K562 (cell line): ENCODE measurements around the gene AIFM3. TPM values are rescaled to one million over a fixed set of nuclear protein-coding genes. Genes with fewer than 3 reads are reported as not detected.
A peak's percentile ranks its signal among the peaks of the same experiment; 100 is the strongest.

Source experiments
- ATAC-seq: fragments of 200-7000 bp; cut with Tn5 transposase; 3 replicates; pipeline ENCODE4 v1.9.1; 2020; ENCODE audit warnings: moderate library complexity
- BruUV-seq: library from RNA; stranded (reverse); fragments of 400-500 nt; replicated peaks from 2 replicates; lab custom pipeline; 2021; lab: Mats Ljungman, UMichigan
- CTCF ChIA-PET: fragments of 300-600 bp; formaldehyde crosslinking; extraction: SDS; loops from one replicate; lab custom pipeline; 2021; ENCODE audit warnings: low intra/inter-chr PET ratio; lab: Yijun Ruan, JAX
- POLR2A ChIA-PET: fragments of 300-600, 350-650 bp; sonication (Branson Sonifier 250); formaldehyde crosslinking; extraction: SDS; loops from one replicate; lab custom pipeline; 2021; ENCODE audit warnings: antibody characterized with exemption, inconsistent platforms; lab: Yijun Ruan, JAX
- DNase-seq, 4 experiments: peaks; one replicate each; pipeline versions ENCODE4 v3.0.0 to v3.0.0-alpha.2; 2011 to 2018; ENCODE audit warnings: low spot score in 3 of 4, mixed read lengths in 3 of 4; ENCODE audit errors: extremely low read depth in 1 of 4
- FAIRE-seq: peaks from 2 replicates; lab custom pipeline; 2011; peaks lifted over from hg19 to GRCh38; lab: Jason Lieb, UNC
- H2AFZ ChIP-seq: 2 replicates; pipeline ENCODE4 v1.6.0; 2011; ENCODE audit warnings: low read depth, low read length, control low read depth, inconsistent platforms
- H3K27ac ChIP-seq: fragments of 200-600 bp; 3 replicates; pipeline ENCODE4 v1.8.0; 2011; ENCODE audit warnings: low read depth, mild to moderate bottlenecking, control low read depth, inconsistent platforms, low read length, moderate library complexity, mixed read lengths; ENCODE audit errors: extremely low read depth
- H3K27me3 ChIP-seq, 2 experiments: fragments of 300-600 bp in 1 of 2; 2 replicates in 1 of 2; 3 replicates in 1 of 2; pipeline versions ENCODE4 v1.6.0 to v1.8.0; 2011; ENCODE audit warnings: inconsistent platforms in 2 of 2, low read length in 2 of 2, mild to moderate bottlenecking in 1 of 2, mixed read lengths in 1 of 2, moderate library complexity in 1 of 2; ENCODE audit not compliant: control insufficient read depth in 2 of 2, insufficient read depth in 2 of 2
- H3K36me3 ChIP-seq: fragments of 300-600 bp; 3 replicates; pipeline ENCODE4 v1.8.0; 2011; ENCODE audit warnings: mild to moderate bottlenecking, low read length, inconsistent platforms; ENCODE audit not compliant: control insufficient read depth, insufficient read depth
- H3K4me1 ChIP-seq, 2 experiments: fragments of 200-600 bp in 1 of 2; replicated peaks in 1 of 2; 2 replicates in 1 of 2; 3 replicates in 1 of 2; pipeline versions ENCODE4 v1.5.1 to v1.8.0; 2011; ENCODE audit warnings: inconsistent platforms in 2 of 2, low read length in 2 of 2, mild to moderate bottlenecking in 1 of 2, mixed read lengths in 1 of 2, moderate library complexity in 1 of 2; ENCODE audit not compliant: control insufficient read depth in 2 of 2, insufficient read depth in 2 of 2
- H3K4me2 ChIP-seq: 2 replicates; pipeline ENCODE4 v1.6.1; 2011; ENCODE audit warnings: low read length, control low read depth, inconsistent platforms, mixed read lengths; ENCODE audit not compliant: insufficient read depth
- H3K4me3 ChIP-seq: fragments of 200-600 bp; sonication (generic), shearing (Covaris generic); 2 replicates; pipeline ENCODE4 v1.5.1; 2016; ENCODE audit warnings: control low read depth, inconsistent platforms
- H3K79me2 ChIP-seq: fragments of 200-600 bp; 3 replicates; pipeline ENCODE4 v1.8.0; 2011; ENCODE audit warnings: low read length, inconsistent platforms; ENCODE audit not compliant: control insufficient read depth, insufficient read depth
- H3K9ac ChIP-seq, 2 experiments: 2 replicates each; pipeline versions ENCODE4 v1.6.0 to v1.6.1; 2011; ENCODE audit warnings: low read depth in 2 of 2, low read length in 2 of 2, control low read depth in 1 of 2, inconsistent platforms in 1 of 2, mild to moderate bottlenecking in 1 of 2, mixed read lengths in 1 of 2; ENCODE audit not compliant: insufficient read depth in 1 of 2
- H3K9me1 ChIP-seq: one replicate; pipeline ENCODE4 v1.6.0; 2011; ENCODE audit warnings: inconsistent platforms, mild to moderate bottlenecking, low read length, moderate library complexity; ENCODE audit not compliant: control insufficient read depth, insufficient read depth
- H3K9me3 ChIP-seq: replicated peaks from 2 replicates; pipeline ENCODE4 v1.5.1; 2011; ENCODE audit warnings: low read depth, low read length, inconsistent platforms; ENCODE audit not compliant: control insufficient read depth, insufficient read depth
- H4K20me1 ChIP-seq: replicated peaks from 2 replicates; pipeline ENCODE4 v1.6.1; 2011; ENCODE audit warnings: low read length, inconsistent platforms, mixed read lengths; ENCODE audit not compliant: control insufficient read depth, insufficient read depth
- ASH1L ChIP-seq: fragments of 450-650 bp; IDR thresholded peaks from 2 replicates; pipeline ENCODE4 v1.6.1; 2018; ENCODE audit warnings: borderline replicate concordance, mild to moderate bottlenecking, low read depth; ENCODE audit not compliant: partially characterized antibody
- CEBPG ChIP-seq, 3 experiments: fragments of 200-800 bp in 1 of 3; sonication (Bioruptor generic) in 1 of 3; sonication (generic) in 1 of 3; formaldehyde crosslinking in 1 of 3; IDR thresholded peaks in 2 of 3; conservative IDR thresholded peaks in 1 of 3; 2 replicates each; pipeline versions ENCODE4 v1.6.1 to v1.8.0; 2016 to 2022; ENCODE audit warnings: missing compliant biosample characterization in 2 of 3, missing genetic modification characterization in 2 of 3, mild to moderate bottlenecking in 1 of 3, missing genetic modification reagents in 1 of 3
- HNRNPUL1 ChIP-seq: fragments of 200-400 bp; formaldehyde crosslinking; IDR thresholded peaks from 2 replicates; pipeline ENCODE4 v1.6.1; 2017; ENCODE audit warnings: low read length
- KLF13 ChIP-seq: fragments of 450-650 bp; IDR thresholded peaks from 2 replicates; pipeline ENCODE4 v1.6.1; 2016; ENCODE audit warnings: missing genetic modification characterization, low read depth, mild to moderate bottlenecking, missing compliant biosample characterization, moderate library complexity, borderline replicate concordance
- MTF1 ChIP-seq: fragments of 250-450 bp; sonication (Bioruptor Pico); IDR thresholded peaks from 2 replicates; pipeline ENCODE4 v1.9.0; 2021; ENCODE audit warnings: moderate library complexity, mild to moderate bottlenecking, inconsistent platforms, borderline replicate concordance
- NR4A1 ChIP-seq, 2 experiments: fragments of 250-450 bp in 1 of 2; fragments of 450-650 bp in 1 of 2; sonication (Bioruptor Pico) in 1 of 2; IDR thresholded peaks; 2 replicates each; pipeline versions ENCODE4 v1.4.0 to v1.6.1; 2016 to 2020; ENCODE audit warnings: mild to moderate bottlenecking in 2 of 2, missing compliant biosample characterization in 1 of 2, missing genetic modification characterization in 1 of 2, moderate library complexity in 1 of 2
- PHTF2 ChIP-seq: fragments of 250-450 bp; sonication (Bioruptor Pico); IDR thresholded peaks from 2 replicates; pipeline ENCODE4 v1.5.0; 2021; ENCODE audit warnings: mild to moderate bottlenecking
- RBFOX2 ChIP-seq: fragments of 200-400 bp; formaldehyde crosslinking; IDR thresholded peaks from 2 replicates; pipeline ENCODE4 v1.6.1; 2017; ENCODE audit warnings: low read depth, mild to moderate bottlenecking, low read length, moderate library complexity
- TEAD1 ChIP-seq, 2 experiments: fragments of 450-650 bp in 1 of 2; sonication (generic) in 1 of 2; formaldehyde crosslinking; IDR thresholded peaks; 2 replicates each; pipeline versions ENCODE4 v1.4.0 to v1.8.0; 2020 to 2022; ENCODE audit warnings: mild to moderate bottlenecking in 2 of 2, missing genetic modification reagents in 1 of 2
- TGIF2 ChIP-seq: sonication (generic); formaldehyde crosslinking; IDR thresholded peaks from 2 replicates; pipeline ENCODE4 v1.8.1; 2022; ENCODE audit warnings: mild to moderate bottlenecking, missing genetic modification reagents, moderate library complexity
- ZBTB17 ChIP-seq: fragments of 450-650 bp; formaldehyde crosslinking; IDR thresholded peaks from 2 replicates; pipeline ENCODE4 v1.4.0; 2020; ENCODE audit warnings: mild to moderate bottlenecking
- ZNF445 ChIP-seq: fragments of 250-450 bp; sonication (Bioruptor Pico); IDR thresholded peaks from 2 replicates; pipeline ENCODE4 v1.4.0; 2020; ENCODE audit warnings: low read depth, mild to moderate bottlenecking, moderate library complexity
- ZNF512 ChIP-seq: IDR thresholded peaks from 2 replicates; pipeline ENCODE4 v1.6.1; 2016; ENCODE audit warnings: missing genetic modification characterization, missing compliant biosample characterization
- ZNF586 ChIP-seq: fragments of 450-650 bp; formaldehyde crosslinking; conservative IDR thresholded peaks from 2 replicates; pipeline ENCODE4 v1.4.0; 2020; ENCODE audit warnings: mild to moderate bottlenecking, moderate library complexity
- ZNF707 ChIP-seq: fragments of 250-450 bp; sonication (Bioruptor Pico); conservative IDR thresholded peaks from 2 replicates; pipeline ENCODE4 v1.8.0; 2022; ENCODE audit warnings: inconsistent platforms, mild to moderate bottlenecking, moderate library complexity
- ZNF830 ChIP-seq: fragments of 250-450 bp; sonication (Bioruptor Pico); IDR thresholded peaks from 2 replicates; pipeline ENCODE4 v1.5.0; 2021; ENCODE audit warnings: mild to moderate bottlenecking
- WGBS: fragments of 100-300 bp; shearing (Covaris generic); methylation state at CpG from one replicate; pipeline ENCODE4 v1.1.6; 2016; ENCODE audit warnings: low coverage, mixed read lengths; ENCODE audit not compliant: insufficient coverage; ENCODE audit errors: missing lambda C conversion rate; 5-methylcytosine and 5-hydroxymethylcytosine counted together
- in situ Hi-C: fragments of 300-500 bp; cut with MboI; formaldehyde crosslinking; loops from 4 replicates; pipeline ENCODE4 v1.15.0; 2018; ENCODE audit warnings: inconsistent platforms, mixed read lengths
- intact Hi-C: fragments of 100-400 bp; cut with micrococcal nuclease; formaldehyde crosslinking; loops from 2 replicates; pipeline ENCODE4 v1.14.2; 2022
- polyA plus RNA-seq, 8 experiments: library from polyadenylated mRNA; depleted of rRNA in 4 of 8; stranded (reverse) in 5 of 8; unstranded in 3 of 8; fragments of >200 nt; fragmentation: Nextera tagmentation in 2 of 8; fragmentation: Illumina TruSeq in 1 of 8; extraction: Ambion mirVana in 2 of 8; extraction: Trizol in 1 of 8; gene quantifications; 2 replicates each; pipeline versions ENCODE4 v1.2.1 to v1.2.3, GENCODE V29; 2011 to 2014; ENCODE audit warnings: inconsistent platforms in 1 of 8, missing spikeins in 1 of 8
- total RNA-seq, 7 experiments: library from RNA; depleted of rRNA in 6 of 7; stranded (reverse); fragments of >200 nt in 6 of 7; fragmentation: Illumina TruSeq in 2 of 7; extraction: Trizol in 2 of 7; gene quantifications; 2 replicates each; pipeline versions ENCODE4 v1.2.1 to v1.2.3, GENCODE V29; 2011 to 2021; ENCODE audit warnings: low replicate concordance in 1 of 7
- TF ChIP-seq, protein P1 (sequence below): fragments of 450-650 bp; formaldehyde crosslinking; IDR thresholded peaks from 2 replicates; pipeline ENCODE4 v1.4.0; 2020; ENCODE audit warnings: mild to moderate bottlenecking

AIFM3 gene
- total and polyA plus RNA-seq, 9 of the 15 experiments (the other 6 are each of a cell fraction or from before 2014, with no cell fraction given): 0.03 to 0.20 (median 0.07) TPM; not detected in 1

GRCh38 chr22:20999350-21000206, 32.5 kb downstream of the AIFM3 start:
- BruUV-seq: no TSS peak
- Histone ChIP-seq H2AFZ (no peak overlapping the region), H3K9me3 (no peaks in the 10 kb centered on the region), H3K9me1 (no peaks in the 10 kb centered on the region), H4K20me1 (peaks cover 28% of the 10 kb centered on the region; the same call in 1 of the 2 replicates), H3K27ac (no peak overlapping the region), H3K27me3 (no peaks in the 10 kb centered on the region), H3K4me3 (peak overlapping the region; percentile 58; the same call in 1 of the 2 replicates), H3K4me1 (peaks cover 25 to 87% of the 10 kb centered on the region in 2 experiments), H3K9ac (peak overlapping the region; percentile 85 to 93; a peak in 2 of 4 replicates), H3K36me3 (peaks cover 64% of the 10 kb centered on the region), H3K4me2 (peak overlapping the region; percentile 88; the same call in 1 of the 2 replicates), H3K79me2 (peaks cover 46% of the 10 kb centered on the region)
- DNase-seq: no peak
- intact Hi-C loops (loop anchor here (1.0 to 5.0 kb wide), 6 partner anchors 58 to 492 kb away; partner anchors contain the start of genes CRKL, MED15, PI4KA and SNAP29), in situ Hi-C loops (no loop called here)
- ATAC-seq: no peak
- 94% methylated on average over 27 of the region's 27 CpGs for WGBS
- ChIA-PET POLR2A (interaction anchor here (0.6 to 17.9 kb wide), 24 partner anchors 8 to 523 kb away, joined by 3 to 451 read pairs (median 5); partner anchors contain the start of genes AIFM3, CRKL, LZTR1 and P2RX6), CTCF (no interaction called here)
- FAIRE-seq: no peak
- TF ChIP-seq, protein P1, sequence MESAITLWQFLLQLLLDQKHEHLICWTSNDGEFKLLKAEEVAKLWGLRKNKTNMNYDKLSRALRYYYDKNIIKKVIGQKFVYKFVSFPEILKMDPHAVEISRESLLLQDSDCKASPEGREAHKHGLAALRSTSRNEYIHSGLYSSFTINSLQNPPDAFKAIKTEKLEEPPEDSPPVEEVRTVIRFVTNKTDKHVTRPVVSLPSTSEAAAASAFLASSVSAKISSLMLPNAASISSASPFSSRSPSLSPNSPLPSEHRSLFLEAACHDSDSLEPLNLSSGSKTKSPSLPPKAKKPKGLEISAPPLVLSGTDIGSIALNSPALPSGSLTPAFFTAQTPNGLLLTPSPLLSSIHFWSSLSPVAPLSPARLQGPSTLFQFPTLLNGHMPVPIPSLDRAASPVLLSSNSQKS (CRISPR knock-in tag): 0 out of 2 replicates have a peak, but pooled peaks have one; percentile 6
- TF ChIP-seq ZBTB17 (CRISPR knock-in tag): peak; percentile 39; the same call in 1 of the 2 replicates
- no peak for TF ChIP-seq TGIF2 (CRISPR knock-in tag)
- TF ChIP-seq HNRNPUL1: no peak
- TF ChIP-seq PHTF2 (CRISPR knock-in tag): 0 out of 2 replicates have a peak, but pooled peaks have one; percentile 39
- TF ChIP-seq ZNF512 (tag): no peak
- TF ChIP-seq ZNF707 (CRISPR knock-in tag): 0 out of 2 replicates have a peak, but pooled peaks have one; percentile 25
- TF ChIP-seq MTF1: 0 out of 2 replicates have a peak, but pooled peaks have one; percentile 4
- peak; percentile 57; the same call in 1 of the 2 replicates for TF ChIP-seq NR4A1 (CRISPR knock-in tag; IDR thresholded peaks at IDR 0.05)
- no peak for TF ChIP-seq NR4A1 (tag; IDR thresholded peaks at IDR 0.05)
- TF ChIP-seq RBFOX2: no peak
- TF ChIP-seq TEAD1 (CRISPR knock-in tag; IDR thresholded peaks at IDR 0.05): no peak
- TF ChIP-seq ZNF445 (CRISPR knock-in tag): no peak; the same call in 1 of the 2 replicates
- no peak for TF ChIP-seq ZNF830
- no peak for TF ChIP-seq ASH1L
- no peak for TF ChIP-seq CEBPG (CRISPR knock-in tag; IDR thresholded peaks at IDR 0.05)
- TF ChIP-seq CEBPG (tag; conservative IDR thresholded peaks at IDR 0.05 in 1 of 2, IDR thresholded peaks at IDR 0.05 in 1 of 2): no peak
- TF ChIP-seq ZNF586 (CRISPR knock-in tag): 0 out of 2 replicates have a peak, but pooled peaks have one; percentile 10
- 0 out of 2 replicates have a peak, but pooled peaks have one; percentile 39 for TF ChIP-seq KLF13 (tag)
